DOHH2 (cell line): Measurements from ENCODE around the gene ALS2.

Experiments
- CTCF ChIP-seq: fragments of 200-600 bp; sonication (generic); IDR thresholded peaks from one replicate; pipeline ENCODE4 v1.5.1; 2014; ENCODE audit warnings: antibody characterized with exemption, mild to moderate bottlenecking, low read depth, low read length; ENCODE audit not compliant: poor library complexity, severe bottlenecking
- EZH2phosphoT487 ChIP-seq: fragments of 200-600 bp; sonication (generic); IDR thresholded peaks from 2 replicates; pipeline ENCODE4 v1.6.1; 2017; ENCODE audit warnings: borderline replicate concordance, mild to moderate bottlenecking, antibody characterized with exemption, low read length, moderate library complexity, mixed read lengths

- TF ChIP-seq CTCF: no peak
- TF ChIP-seq EZH2phosphoT487: no peak
Measured at GRCh38 chr2:201704536-201704935, 76.2 kb downstream of the ALS2 start.
